ENCODE data around the gene CEP19.

Gene CEP19

GRCh38 chr3:196706731-196707130, 5.3 kb downstream of the CEP19 start:
- TF ChIP-seq ZNF223 (tag by site-specific recombination; IDR thresholded peaks at IDR 0.05): no peak
- no peak for TF ChIP-seq ZNF10 (tag by site-specific recombination; IDR thresholded peaks at IDR 0.05)
- TF ChIP-seq ZNF18 (tag by site-specific recombination; IDR thresholded peaks at IDR 0.05): no peak
- no peak for TF ChIP-seq ZNF701 (tag by site-specific recombination; IDR thresholded peaks at IDR 0.05)
- no peak for TF ChIP-seq ZFP37 (tag by site-specific recombination; IDR thresholded peaks at IDR 0.05)
- no peak for TF ChIP-seq ZNF610 (tag by site-specific recombination; IDR thresholded peaks at IDR 0.05; ENCODE audit: borderline replicate concordance)
- TF ChIP-seq ZNF645 (tag by site-specific recombination; IDR thresholded peaks at IDR 0.05): no peak
- TF ChIP-seq ZNF148 (tag by site-specific recombination; IDR thresholded peaks at IDR 0.05; ENCODE audit: borderline replicate concordance): no peak
- no peak for TF ChIP-seq ZNF473 (tag by site-specific recombination; IDR thresholded peaks at IDR 0.05)
- TF ChIP-seq ZNF398 (tag by site-specific recombination; IDR thresholded peaks at IDR 0.05): no peak
- no peak for TF ChIP-seq ZNF114 (tag by site-specific recombination; IDR thresholded peaks at IDR 0.05)
- TF ChIP-seq YY2 (tag by site-specific recombination; IDR thresholded peaks at IDR 0.05): no peak
- no peak for TF ChIP-seq ZNF785 (tag by site-specific recombination; IDR thresholded peaks at IDR 0.05)
- no peak for TF ChIP-seq ZNF521 (tag by site-specific recombination; IDR thresholded peaks at IDR 0.05)
- no peak for TF ChIP-seq ZNF843 (tag by site-specific recombination; IDR thresholded peaks at IDR 0.05)
- TF ChIP-seq ZNF830 (tag by site-specific recombination; IDR thresholded peaks at IDR 0.05; ENCODE audit: low read depth): no peak
- TF ChIP-seq TSHZ1 (tag by site-specific recombination; IDR thresholded peaks at IDR 0.05; ENCODE audit: borderline replicate concordance): no peak
- TF ChIP-seq ZNF501 (tag by site-specific recombination; IDR thresholded peaks at IDR 0.05): no peak
- no peak for TF ChIP-seq ZNF248 (tag by site-specific recombination; IDR thresholded peaks at IDR 0.05)
- Histone ChIP-seq H3K4me3 (ENCODE audit: low read depth, low read length) (no peak overlapping the region), H3K27ac (ENCODE audit: extremely low read depth, low read depth, low read length) (no peak overlapping the region), H3K36me3 (ENCODE audit: control insufficient read depth in 2 of 2, insufficient read depth in 1 of 2, low read length in 2 of 2) (no peaks in the 10 kb centered on the region), H3K4me1 (ENCODE audit: control insufficient read depth, insufficient read depth, low read length) (0 out of 2 replicates have a peak, but pooled peaks cover 6% of the 10 kb centered on the region), H3K9me3 (ENCODE audit: control insufficient read depth, insufficient read depth, low read depth, low read length) (no peaks in the 10 kb centered on the region)
- ChIA-PET POLR2A (no interaction called here), CTCF (interaction anchor here (1.2 kb wide), 1 partner anchor 10 kb away, joined by 4 read pairs; no protein-coding TSS in a partner anchor)

Data from HEK293 (cell line).